Spinal cord (tissue), 10 donors: ENCODE measurements around the gene E4F1. TPM values are rescaled to one million over a fixed set of nuclear protein-coding genes. Genes with fewer than 3 reads are reported as not detected.

ENCODE experiments used
- DNase-seq, 6 donors: peaks; one replicate each; pipeline versions ENCODE4 v3.0.0 to v3.0.0-alpha.2; 2013 to 2015; ENCODE audit warnings: low spot score in 6 of 6, low read depth in 4 of 6
- H3K27ac ChIP-seq: one replicate; pipeline ENCODE4 v1.5.1; 2013; ENCODE audit warnings: low read depth, low read length, control low read depth
- H3K27me3 ChIP-seq: one replicate; pipeline ENCODE4 v1.6.1; 2013; ENCODE audit warnings: low read length; ENCODE audit not compliant: control insufficient read depth, insufficient read depth
- H3K36me3 ChIP-seq: one replicate; pipeline ENCODE4 v1.6.1; 2013; ENCODE audit warnings: low read length; ENCODE audit not compliant: control insufficient read depth, insufficient read depth
- H3K4me1 ChIP-seq: one replicate; pipeline ENCODE4 v1.6.1; 2013; ENCODE audit warnings: low read length; ENCODE audit not compliant: control insufficient read depth, insufficient read depth
- H3K4me3 ChIP-seq: one replicate; pipeline ENCODE4 v1.5.1; 2013; ENCODE audit warnings: low read depth, low read length, control low read depth
- H3K9me3 ChIP-seq: one replicate; pipeline ENCODE4 v1.6.1; 2013; ENCODE audit warnings: low read length; ENCODE audit not compliant: control insufficient read depth, insufficient read depth
- WGBS: methylation state at CpG from one replicate; pipeline ENCODE4 v1.1.5; 2013; ENCODE audit warnings: missing lambda C conversion rate; ENCODE audit not compliant: insufficient coverage; 5-methylcytosine and 5-hydroxymethylcytosine counted together
- polyA plus RNA-seq, 2 donors: library from polyadenylated mRNA; unstranded; fragments of 120-200 nt; gene quantifications; one replicate each; pipeline ENCODE4 v1.2.1, GENCODE V29; 2013; ENCODE audit not compliant: insufficient read length in 2 of 2
- total RNA-seq, 2 donors: library from RNA; depleted of rRNA in 1 of 2; stranded (reverse); fragments of 120-200 nt in 1 of 2; fragments of >200 nt in 1 of 2; gene quantifications; one replicate each; pipeline versions ENCODE4 v1.2.3 to v1.2.4, GENCODE V29; 2013 to 2014
- donor health status: healthy.

E4F1 gene
- total and polyA plus RNA-seq, 4 donors: 18.0 to 31.9 (median 29.5) TPM

GRCh38 chr16:2188395-2188794 lies 35.0 kb upstream of the E4F1 start:
- Histone ChIP-seq H3K4me3 (no peak overlapping the region), H3K27me3 (no peaks in the 10 kb centered on the region), H3K4me1 (peaks cover 26% of the 10 kb centered on the region), H3K9me3 (no peaks in the 10 kb centered on the region), H3K27ac (no peak overlapping the region), H3K36me3 (peaks cover 97% of the 10 kb centered on the region)
- 92% methylated on average over 7 of the region's 8 CpGs for WGBS
- no peak for DNase-seq

DNA sequence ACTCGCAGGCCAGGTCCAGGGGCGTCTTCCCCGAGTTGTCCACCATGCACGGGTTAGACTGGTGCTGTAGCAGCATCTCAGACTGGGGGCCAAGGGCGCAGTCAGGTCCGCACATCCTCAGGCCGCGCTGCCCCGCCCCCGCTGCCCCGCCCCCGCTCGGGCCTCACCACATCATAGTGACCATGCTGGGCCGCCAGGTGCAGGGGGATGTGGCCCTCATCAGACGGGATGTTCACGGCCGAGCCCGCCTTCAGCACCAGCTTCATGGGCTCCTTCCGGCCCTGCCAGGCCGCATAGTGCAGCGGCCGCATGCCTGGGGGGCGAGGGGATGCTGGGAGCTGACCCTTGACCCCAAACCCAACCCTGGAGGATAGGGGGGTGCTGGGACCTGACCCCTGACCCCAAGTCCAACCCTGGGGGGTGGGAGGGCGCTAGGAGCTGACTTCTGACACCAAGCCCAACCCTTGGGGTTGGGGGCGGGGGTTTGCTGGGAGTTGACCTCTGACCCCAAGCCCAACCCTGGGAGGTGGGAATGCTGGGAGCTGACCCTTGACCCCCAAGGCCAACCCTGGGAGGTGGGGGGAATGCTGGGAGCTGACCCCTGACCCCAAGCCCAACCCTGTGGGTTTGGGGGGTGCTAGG lies 34.0 kb upstream of the E4F1 start:
- Histone ChIP-seq H3K9me3 (no peaks in the 10 kb centered on the region), H3K4me1 (peaks cover 34% of the 10 kb centered on the region), H3K4me3 (no peak overlapping the region), H3K27me3 (no peaks in the 10 kb centered on the region), H3K27ac (no peak overlapping the region), H3K36me3 (peaks cover 96% of the 10 kb centered on the region)
- WGBS: 81% methylated on average over 19 of the region's 25 CpGs
- no peak for DNase-seq

DNA sequence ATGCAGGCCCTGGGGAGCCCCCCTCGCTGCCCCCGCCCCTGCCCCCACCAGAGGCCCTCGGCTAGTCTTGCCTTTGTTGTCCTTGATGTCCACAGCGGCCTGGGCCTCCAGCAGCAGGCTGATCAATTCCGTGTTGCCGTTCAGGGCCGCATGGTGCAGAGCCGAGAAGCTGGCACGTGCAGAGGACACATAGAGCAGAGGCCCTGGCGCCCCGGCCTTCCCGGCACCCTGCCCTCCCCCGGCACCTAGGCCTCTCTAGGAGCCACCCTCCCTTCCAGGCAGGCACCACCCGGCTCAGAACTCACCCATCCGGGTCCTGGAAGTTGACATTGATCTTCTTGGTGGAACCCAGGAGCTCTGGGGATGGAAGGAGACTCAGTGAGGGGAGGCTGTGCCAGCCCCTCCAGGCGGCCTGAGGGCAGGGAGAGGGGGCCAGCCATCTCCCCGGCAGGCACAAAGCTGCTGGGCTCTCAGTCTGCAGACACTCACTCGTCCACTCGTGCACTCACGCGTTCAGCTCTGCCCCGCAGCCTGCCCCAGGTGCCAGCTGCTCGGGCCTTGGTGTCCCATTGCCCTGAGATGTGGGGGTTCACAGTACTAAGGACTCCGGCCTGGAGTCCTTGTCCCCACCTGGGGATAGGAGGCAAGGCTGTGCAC lies 33.3 kb upstream of the E4F1 start:
- Histone ChIP-seq H3K9me3 (no peaks in the 10 kb centered on the region), H3K27ac (no peak overlapping the region), H3K4me3 (no peak overlapping the region), H3K36me3 (peaks cover 93% of the 10 kb centered on the region), H3K27me3 (no peaks in the 10 kb centered on the region), H3K4me1 (peaks cover 42% of the 10 kb centered on the region)
- DNase-seq: no peak
- 72% methylated on average over 24 of the region's 24 CpGs for WGBS

GRCh38 chr16:2190659-2191445 lies 32.5 kb upstream of the E4F1 start:
- Histone ChIP-seq H3K27ac (no peak overlapping the region), H3K4me3 (no peak overlapping the region), H3K36me3 (peaks cover 85% of the 10 kb centered on the region)

GRCh38 chr16:2191446-2191706 lies 32.0 kb upstream of the E4F1 start:
- Histone ChIP-seq H3K9me3 (no peaks in the 10 kb centered on the region), H3K27ac (no peak overlapping the region), H3K27me3 (no peaks in the 10 kb centered on the region), H3K4me3 (no peak overlapping the region), H3K36me3 (peaks cover 80% of the 10 kb centered on the region), H3K4me1 (peaks cover 49% of the 10 kb centered on the region)
- DNase-seq: no peak
- WGBS: 63% methylated on average over 11 of the region's 11 CpGs

More at GRCh38 chr16:2190659-2191445, 32.5 kb upstream of the E4F1 start:
- 59% methylated on average over 25 of the region's 25 CpGs for WGBS
- H3K9me3 ChIP-seq: no peaks in the 10 kb centered on the region
- peak in 1 of 6 donors; percentile 57 for DNase-seq
- H3K4me1 ChIP-seq: peaks cover 49% of the 10 kb centered on the region
- H3K27me3 ChIP-seq: no peaks in the 10 kb centered on the region

- Histone ChIP-seq H3K27ac (no peak overlapping the region), H3K27me3 (peaks cover 3% of the 10 kb centered on the region), H3K4me1 (peaks cover 55% of the 10 kb centered on the region), H3K4me3 (peak overlapping the region; percentile 36), H3K36me3 (peaks cover 51% of the 10 kb centered on the region), H3K9me3 (no peaks in the 10 kb centered on the region)
- DNase-seq: peak in 1 of 6 donors; percentile 45
- WGBS: 42% methylated on average over 11 of the region's 16 CpGs
Measured at GRCh38 chr16:2194166-2194834, 29.1 kb upstream of the E4F1 start.

DNA sequence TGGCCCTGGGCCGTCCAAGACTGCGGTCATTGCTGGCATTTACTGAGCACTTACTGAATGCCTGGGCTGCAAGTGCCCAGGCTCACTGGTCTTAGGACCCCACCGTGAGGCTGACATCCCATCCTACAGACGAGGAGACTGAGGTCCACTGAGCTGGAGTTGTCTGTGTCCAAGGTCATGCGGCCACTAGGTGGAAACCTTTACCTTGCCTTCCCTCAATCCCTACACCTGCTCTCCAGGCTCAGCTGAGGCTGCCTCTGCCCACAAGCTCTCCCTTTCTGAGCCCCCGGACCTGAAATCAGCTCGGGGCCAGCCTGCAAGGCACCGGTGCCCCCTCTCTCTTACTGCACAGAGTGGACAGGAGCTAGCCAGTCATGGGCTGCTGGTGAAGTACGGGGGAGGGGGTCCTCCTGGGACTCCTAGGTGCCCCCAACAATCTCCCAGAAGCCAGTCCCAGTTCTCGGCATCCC lies 28.5 kb upstream of the E4F1 start:
- Histone ChIP-seq H3K9me3 (no peaks in the 10 kb centered on the region), H3K27me3 (peaks cover 3% of the 10 kb centered on the region), H3K27ac (no peak overlapping the region), H3K4me1 (peaks cover 54% of the 10 kb centered on the region), H3K36me3 (peaks cover 45% of the 10 kb centered on the region), H3K4me3 (peak overlapping the region; percentile 36)
- peak in 2 of 6 donors; percentile 37 to 83 for DNase-seq
- WGBS: 32% methylated on average over 7 of the region's 10 CpGs

- Histone ChIP-seq H3K27ac (no peak overlapping the region), H3K36me3 (peaks cover 39% of the 10 kb centered on the region), H3K27me3 (peaks cover 3% of the 10 kb centered on the region), H3K4me3 (peak overlapping the region; percentile 36), H3K9me3 (no peaks in the 10 kb centered on the region), H3K4me1 (peaks cover 48% of the 10 kb centered on the region)
- DNase-seq: peak in 1 of 6 donors; percentile 54
- 2% methylated on average over 44 of the region's 49 CpGs for WGBS
Measured at GRCh38 chr16:2195322-2196161, 27.8 kb upstream of the E4F1 start.
